Right kidney (tissue), 1 donor: ENCODE results near the gene MARF1.
"Not testable (repeated sequence)": the region's sequence is repeated elsewhere in the genome, so short reads cannot be mapped to it uniquely, and the experiment has no call there.

Experiments
- DNase-seq: peaks from one replicate; pipeline ENCODE4 v3.0.0-alpha.2; 2016

MARF1 gene

GRCh38 chr16:15598648-15599190 lies 44.2 kb downstream of the MARF1 start:
- no peak for DNase-seq

- no peak for DNase-seq
These were observed 44.9 kb downstream of the MARF1 start for GRCh38 chr16:15597822-15598647.

DNA sequence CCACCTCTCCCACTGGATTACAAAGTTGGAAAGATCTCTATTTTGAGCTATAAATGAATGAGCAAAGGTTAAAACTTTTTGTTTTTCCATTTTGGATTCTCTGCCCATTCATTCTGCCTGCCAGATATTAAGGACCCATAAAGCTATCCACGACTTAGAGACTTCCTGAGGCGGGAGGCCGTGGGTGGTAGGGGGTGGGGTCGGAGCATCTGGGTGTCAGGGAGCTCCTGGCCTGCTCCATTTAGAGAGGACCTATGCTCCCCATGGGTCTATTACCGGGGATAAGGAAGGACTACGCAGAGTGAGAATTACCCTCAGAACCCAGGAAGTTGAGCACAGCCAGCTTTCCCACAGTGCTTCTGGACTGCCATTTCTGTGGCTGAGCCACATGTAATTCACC lies 45.8 kb downstream of the MARF1 start:
- no peak for DNase-seq

DNA sequence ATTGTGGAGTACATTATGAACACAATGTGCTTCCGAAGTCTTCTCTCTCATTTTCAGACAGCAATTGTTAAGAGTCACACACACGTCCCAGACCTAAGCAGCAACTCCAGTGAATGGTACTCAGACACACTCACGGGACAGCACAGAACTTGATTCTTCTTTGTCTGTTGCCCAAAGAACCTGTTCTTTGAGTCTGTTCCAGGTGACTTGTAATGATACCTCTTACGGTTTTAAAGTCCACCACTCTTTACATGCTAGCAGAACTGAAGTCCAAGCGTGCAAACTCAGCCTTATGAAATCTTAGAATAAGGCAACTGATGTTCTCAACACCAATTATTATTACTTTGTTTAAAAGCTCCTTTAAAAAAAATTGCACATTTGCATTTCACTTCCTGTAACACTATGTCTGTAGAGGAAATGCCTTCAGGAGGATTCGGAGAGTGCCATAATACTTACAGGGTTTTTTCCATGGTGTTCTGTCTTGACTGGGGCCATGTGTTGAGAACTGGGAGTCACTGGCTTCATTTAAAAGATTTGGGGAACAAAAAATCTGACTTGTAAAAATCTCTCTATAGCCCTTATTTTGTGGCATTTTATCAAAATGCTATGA lies 48.1 kb downstream of the MARF1 start:
- no peak for DNase-seq

GRCh38 chr16:15593235-15593634 lies 49.7 kb downstream of the MARF1 start:
- DNase-seq = no peak

DNA sequence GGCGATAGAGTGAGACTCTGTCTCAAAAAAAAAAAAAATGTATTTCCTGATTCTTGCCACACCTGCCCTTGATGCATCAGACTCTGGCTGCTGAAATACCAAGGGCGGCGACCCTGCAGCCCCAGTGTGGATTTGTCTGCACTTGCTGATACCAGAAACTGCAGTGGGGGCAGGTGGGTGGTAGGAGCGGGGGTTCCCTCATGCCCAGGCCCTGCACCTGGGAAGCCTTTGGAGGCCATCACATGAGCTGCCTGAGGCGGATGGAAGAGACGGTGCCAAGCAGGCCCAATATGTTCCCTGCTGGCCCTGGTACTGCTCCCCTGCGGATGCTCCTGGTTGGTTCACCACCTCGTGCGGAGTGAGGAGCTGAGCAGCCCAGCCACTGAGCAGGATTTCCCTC lies 50.6 kb downstream of the MARF1 start:
- no peak for DNase-seq

- DNase-seq = no peak
These were observed 55.7 kb downstream of the MARF1 start for GRCh38 chr16:15587152-15587825.

DNA sequence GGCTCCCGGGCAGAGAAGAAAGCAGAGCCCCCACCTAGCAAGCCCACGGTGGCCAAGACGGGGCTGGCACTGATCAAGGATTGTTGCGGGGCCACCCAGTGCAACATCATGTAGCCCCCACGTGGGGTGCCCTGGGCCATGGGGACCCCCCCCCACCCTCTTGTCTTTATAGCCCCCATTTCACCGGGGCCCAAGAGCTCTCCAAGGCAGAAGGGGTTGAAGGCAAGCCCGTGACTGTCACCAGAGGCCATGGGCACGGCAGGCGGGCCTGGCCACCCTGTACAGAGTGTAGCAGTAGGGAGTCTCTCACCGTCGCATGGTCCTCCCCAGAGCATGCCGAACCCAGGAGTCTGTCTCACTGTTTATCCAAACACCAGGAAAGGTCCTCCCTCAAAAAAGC lies 56.2 kb downstream of the MARF1 start:
- no peak for DNase-seq

DNA sequence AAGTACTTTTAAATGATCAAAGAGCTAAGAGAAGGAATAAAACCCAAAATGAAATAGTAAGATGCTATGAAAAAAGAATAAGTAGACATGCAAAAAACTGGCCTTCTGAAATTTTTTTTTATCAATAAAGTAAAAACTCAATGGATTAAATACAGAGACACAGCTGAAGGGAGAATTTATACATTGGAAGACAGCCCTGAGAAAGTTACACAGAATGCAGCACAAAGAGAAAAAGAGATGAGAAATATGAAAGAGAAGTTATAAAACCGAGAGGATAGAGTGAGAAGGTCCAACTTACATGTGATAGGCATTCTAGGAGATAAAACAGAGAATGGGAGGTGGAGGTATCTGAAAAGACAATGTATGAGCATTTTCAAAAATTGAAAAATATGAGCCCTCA lies 57.0 kb downstream of the MARF1 start:
- no peak for DNase-seq

GRCh38 chr16:15583526-15583925 lies 59.4 kb downstream of the MARF1 start:
- DNase-seq = no peak

- no peak for DNase-seq
These were observed 61.7 kb downstream of the MARF1 start for GRCh38 chr16:15581127-15581815.

- no peak for DNase-seq
These were observed 64.1 kb downstream of the MARF1 start for GRCh38 chr16:15578824-15579223.

- no peak for DNase-seq
These were observed 65.7 kb downstream of the MARF1 start for GRCh38 chr16:15576960-15577958.

GRCh38 chr16:15575293-15576049 lies 67.5 kb downstream of the MARF1 start:
- DNase-seq = no peak

DNA sequence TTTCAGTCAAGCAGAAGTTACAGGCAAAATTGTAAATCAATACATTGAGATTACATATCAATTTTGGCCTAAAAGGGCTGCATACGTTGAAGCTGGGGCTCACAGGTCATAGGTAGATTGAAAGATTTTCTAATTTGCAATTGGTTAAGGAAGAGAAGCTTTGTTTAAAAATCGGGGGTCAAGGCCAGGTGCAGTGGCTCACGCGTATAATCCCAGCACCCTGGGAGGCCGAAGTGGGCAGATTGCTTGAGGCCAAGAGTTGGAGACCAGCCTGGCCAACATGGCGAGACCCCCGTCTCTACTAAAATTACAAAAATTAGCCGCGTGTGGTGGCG lies 68.4 kb downstream of the MARF1 start:
- DNase-seq = no peak

DNA sequence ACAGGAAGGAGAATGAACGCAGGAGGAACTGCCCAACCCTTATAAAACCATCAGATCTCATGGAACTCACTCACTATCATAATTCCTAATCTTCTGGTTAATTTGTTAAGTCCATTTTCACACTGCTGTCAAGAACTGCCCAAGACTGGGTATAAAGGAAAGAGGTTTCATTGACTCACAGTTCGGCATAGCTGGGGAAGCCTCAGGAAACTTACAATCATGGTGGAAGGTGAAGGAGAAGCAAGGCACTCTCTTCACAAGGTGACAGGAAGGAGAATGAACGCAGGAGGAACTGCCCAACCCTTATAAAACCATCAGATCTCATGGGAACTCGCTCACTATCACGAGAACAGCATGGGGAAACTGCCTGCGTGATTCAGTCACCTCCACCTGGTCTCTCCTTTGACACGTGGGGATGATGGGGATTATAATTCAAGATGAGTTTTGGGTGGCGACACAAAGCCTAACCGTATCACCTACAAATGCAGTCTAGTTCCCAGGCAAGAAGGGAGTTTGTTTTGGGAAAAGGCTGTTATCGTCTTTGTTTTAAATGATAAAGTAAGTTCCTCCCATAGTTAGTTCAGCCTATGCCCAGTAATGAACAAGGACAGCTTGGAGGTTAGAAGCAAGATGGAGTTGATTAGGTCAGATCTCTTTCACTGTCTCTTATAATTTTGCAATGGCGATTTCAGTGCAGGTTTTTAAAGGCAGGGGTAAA lies 68.9 kb downstream of the MARF1 start:
- not testable (repeated sequence) for DNase-seq

- DNase-seq = no peak
These were observed 69.6 kb downstream of the MARF1 start for GRCh38 chr16:15573274-15573895.

DNA sequence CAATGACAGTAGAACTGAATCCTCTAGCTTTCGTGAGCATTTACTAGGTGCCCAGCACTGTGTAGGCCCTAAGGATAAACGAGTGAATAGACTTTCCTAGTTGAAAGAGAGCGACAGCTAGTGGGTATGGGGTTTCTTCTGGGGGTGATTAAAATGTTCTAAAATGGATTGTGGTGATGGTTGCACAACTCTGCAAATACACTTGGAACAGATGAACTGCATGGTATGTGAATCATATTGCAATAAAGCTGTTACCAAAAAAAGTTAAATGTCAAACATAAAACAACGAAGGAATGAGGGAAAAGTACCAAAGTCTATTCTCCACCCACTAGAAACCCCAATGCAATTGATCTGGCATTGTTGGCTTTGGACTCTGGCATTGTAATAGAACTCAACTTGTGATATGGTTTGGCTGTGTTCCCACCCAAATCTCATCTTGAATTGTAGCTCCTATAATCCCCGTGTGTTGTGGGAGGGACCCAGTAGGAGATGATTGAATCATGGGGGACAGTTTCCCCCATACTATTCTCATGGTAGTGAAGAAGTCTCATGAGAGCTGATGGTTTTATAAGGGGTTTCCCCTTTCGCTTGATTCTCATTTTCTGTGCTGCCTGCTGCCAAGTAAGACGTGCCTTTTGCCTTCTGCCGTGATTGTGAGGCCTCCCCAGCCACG lies 70.5 kb downstream of the MARF1 start:
- no peak for DNase-seq

DNA sequence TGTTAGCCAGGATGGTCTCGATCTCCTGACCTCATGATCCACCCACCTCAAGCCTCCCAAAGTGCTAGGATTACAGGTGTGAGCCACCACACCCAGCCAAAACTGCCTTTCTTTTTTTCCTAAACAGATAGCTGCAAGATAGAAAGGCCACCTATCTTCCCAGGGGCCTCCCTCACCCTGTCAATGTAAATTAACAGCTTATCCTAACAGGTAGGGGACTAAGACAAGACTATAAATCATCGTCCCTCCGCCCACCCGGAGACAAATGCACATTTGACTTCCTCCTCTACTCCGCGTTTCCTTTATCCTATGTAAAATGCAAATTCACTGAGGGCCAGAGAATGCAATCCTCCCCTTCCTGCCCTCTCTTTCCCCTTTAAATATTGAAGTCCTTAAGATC lies 71.4 kb downstream of the MARF1 start:
- no peak for DNase-seq
